Astrocyte of the cerebellum (primary cell): ENCODE results near the gene E2F2.

Source experiments
- DNase-seq: peaks from one replicate; pipeline ENCODE4 v3.0.0-alpha.2; 2011; ENCODE audit warnings: low read depth
- H3K4me3 ChIP-seq: 2 replicates; pipeline ENCODE4 v1.5.1; 2011; ENCODE audit warnings: mild to moderate bottlenecking, low read depth, low read length, moderate library complexity
- in situ Hi-C: cut with HindIII; loops from 2 replicates; pipeline ENCODE4 v1.10.0; 2017; ENCODE audit warnings: low sequenced_read_pairs
- TF ChIP-seq, protein P1 (sequence below): IDR thresholded peaks from 2 replicates; pipeline ENCODE4 v1.5.1; 2012; ENCODE audit warnings: low read length, low read depth, moderate library complexity, mild to moderate bottlenecking; ENCODE audit errors: missing control alignments

E2F2 gene

DNA sequence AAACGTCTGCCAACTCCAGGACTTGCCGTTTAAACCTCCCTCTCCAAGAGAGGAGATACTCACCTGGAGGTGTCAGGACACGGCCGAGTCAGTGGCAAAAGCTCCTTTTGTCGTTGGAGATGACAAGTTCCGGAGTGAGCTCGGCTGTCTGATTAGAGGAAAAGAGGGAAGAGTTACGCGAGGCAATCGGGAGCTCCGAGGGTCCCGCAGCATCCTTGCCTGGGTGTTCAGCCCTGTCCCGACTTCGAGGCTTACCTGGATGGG, 27.8 kb upstream of the E2F2 start:
- TF ChIP-seq, protein P1, sequence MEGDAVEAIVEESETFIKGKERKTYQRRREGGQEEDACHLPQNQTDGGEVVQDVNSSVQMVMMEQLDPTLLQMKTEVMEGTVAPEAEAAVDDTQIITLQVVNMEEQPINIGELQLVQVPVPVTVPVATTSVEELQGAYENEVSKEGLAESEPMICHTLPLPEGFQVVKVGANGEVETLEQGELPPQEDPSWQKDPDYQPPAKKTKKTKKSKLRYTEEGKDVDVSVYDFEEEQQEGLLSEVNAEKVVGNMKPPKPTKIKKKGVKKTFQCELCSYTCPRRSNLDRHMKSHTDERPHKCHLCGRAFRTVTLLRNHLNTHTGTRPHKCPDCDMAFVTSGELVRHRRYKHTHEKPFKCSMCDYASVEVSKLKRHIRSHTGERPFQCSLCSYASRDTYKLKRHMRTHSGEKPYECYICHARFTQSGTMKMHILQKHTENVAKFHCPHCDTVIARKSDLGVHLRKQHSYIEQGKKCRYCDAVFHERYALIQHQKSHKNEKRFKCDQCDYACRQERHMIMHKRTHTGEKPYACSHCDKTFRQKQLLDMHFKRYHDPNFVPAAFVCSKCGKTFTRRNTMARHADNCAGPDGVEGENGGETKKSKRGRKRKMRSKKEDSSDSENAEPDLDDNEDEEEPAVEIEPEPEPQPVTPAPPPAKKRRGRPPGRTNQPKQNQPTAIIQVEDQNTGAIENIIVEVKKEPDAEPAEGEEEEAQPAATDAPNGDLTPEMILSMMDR, result no peak
- in situ Hi-C loops, result no loop called here
- no peak for DNase-seq
- peak overlapping the region; percentile 98 for H3K4me3 ChIP-seq

- DNase-seq, result no peak
- in situ Hi-C loops, result no loop called here
- TF ChIP-seq, protein P1, result no peak
- H3K4me3 ChIP-seq, result peak overlapping the region; percentile 98
These were observed 27.3 kb upstream of the E2F2 start for GRCh38 chr1:23558140-23558871.

- TF ChIP-seq, protein P1, result no peak
- H3K4me3 ChIP-seq, result peak overlapping the region; percentile 98
- in situ Hi-C loops, result no loop called here
- DNase-seq, result no peak
These were observed 26.6 kb upstream of the E2F2 start for GRCh38 chr1:23557471-23558124.

DNA sequence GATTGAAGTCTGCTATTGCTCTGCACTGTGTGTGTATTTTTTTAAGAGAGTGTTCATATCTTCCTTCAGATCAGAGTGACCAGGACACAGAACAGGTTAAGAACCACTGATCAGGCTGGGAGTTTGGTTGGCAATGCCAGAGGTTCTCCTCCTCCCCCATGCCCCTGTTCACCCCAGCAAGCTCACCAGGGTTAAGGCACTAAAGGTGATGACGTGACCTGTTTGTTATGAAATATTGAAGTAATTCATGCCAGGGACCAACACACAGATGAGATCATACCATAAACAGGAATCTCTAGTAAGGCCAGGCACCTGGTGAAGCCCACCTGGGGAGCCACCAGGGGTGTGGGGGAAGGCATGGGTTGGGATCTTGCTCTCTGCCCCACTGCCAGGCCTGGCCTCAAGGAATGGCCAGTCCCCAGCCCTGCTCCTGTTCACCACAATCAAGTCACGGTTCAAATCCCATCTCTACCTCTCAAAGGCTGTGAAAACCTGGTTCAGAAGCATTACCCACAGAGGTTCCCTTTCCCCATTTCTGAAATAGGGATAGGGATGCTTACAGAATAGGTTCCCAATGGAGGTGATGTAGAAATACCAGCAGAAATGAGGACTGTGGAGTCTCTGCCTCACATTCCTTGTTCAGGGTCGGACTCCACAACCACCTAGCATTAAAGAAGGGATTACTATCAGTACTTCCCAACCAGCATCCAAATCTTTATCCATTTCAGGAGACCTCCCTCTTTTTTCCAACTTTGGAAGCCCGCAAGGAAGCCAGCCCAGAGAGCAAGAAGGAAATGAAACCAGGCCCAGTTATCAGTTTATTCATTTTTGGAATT, 25.8 kb upstream of the E2F2 start:
- in situ Hi-C loops, result no loop called here
- DNase-seq, result peak; percentile 57
- TF ChIP-seq, protein P1, result no peak
- H3K4me3 ChIP-seq, result peak overlapping the region; percentile 98

DNA sequence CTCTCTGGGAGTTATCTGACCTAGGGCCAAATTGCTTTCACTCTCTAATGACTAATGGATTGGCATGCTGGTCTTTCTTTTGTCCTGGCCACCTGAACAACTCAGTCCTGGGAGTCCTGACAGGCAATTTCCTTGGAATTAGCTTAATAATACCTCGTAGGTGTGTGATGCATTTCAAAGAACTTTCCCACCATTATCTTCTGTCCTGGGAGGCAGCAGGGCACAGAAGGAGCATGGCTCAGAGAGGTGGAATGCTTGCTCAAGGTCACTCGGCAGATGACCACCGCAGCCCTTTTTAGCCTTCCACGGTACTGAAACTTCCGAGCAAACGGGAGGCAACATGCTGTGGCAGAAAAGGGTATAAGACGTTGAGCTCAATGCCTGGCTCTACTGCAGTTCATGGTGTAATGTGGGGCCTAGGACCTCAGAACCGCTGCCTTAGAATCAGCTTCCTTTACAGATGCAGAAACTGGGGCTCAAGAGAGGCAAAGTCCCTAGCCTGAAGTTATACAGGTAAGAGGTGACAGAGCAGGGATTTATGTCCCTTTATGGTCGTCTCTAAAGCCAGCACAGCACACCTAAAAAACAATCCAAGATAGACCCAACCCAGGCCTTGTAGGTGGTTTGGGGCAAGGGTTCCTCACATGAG, 25.1 kb upstream of the E2F2 start:
- in situ Hi-C loops, result no loop called here
- TF ChIP-seq, protein P1, result no peak
- H3K4me3 ChIP-seq, result peak overlapping the region; percentile 98
- peak; percentile 57 for DNase-seq

GRCh38 chr1:23555270-23555985, 24.4 kb upstream of the E2F2 start:
- TF ChIP-seq, protein P1, result peak; percentile 7
- in situ Hi-C loops, result no loop called here
- no peak for DNase-seq
- peak overlapping the region; percentile 98 for H3K4me3 ChIP-seq
